IMR-90 (cell line): ENCODE measurements around the gene RNF138. TPM values are rescaled to one million over a fixed set of nuclear protein-coding genes. Genes with fewer than 3 reads are reported as not detected.

Experiments used
- ATAC-seq: fragments of 200-7000 bp; cut with Tn5 transposase; 2 replicates; pipeline ENCODE4 v1.9.1; 2020; ENCODE audit warnings: low read depth, mild to moderate bottlenecking, moderate library complexity
- BruUV-seq: library from RNA; stranded (reverse); fragments of 400-500 nt; replicated peaks from 2 replicates; lab custom pipeline; 2021; lab: Mats Ljungman, UMichigan
- CTCF ChIA-PET: fragments of 300-600 bp; formaldehyde crosslinking; extraction: SDS; loops from one replicate; lab custom pipeline; 2021; ENCODE audit warnings: antibody characterized with exemption; lab: Yijun Ruan, JAX
- POLR2A ChIA-PET: fragments of 300-600 bp; sonication (Branson Sonifier 250); formaldehyde crosslinking; loops from one replicate; lab custom pipeline; 2022; ENCODE audit warnings: antibody characterized with exemption; ENCODE audit not compliant: unreplicated experiment; lab: Charles Lee
- DNase-seq: peaks from one replicate; pipeline ENCODE4 v3.0.0; 2013
- H2AFZ ChIP-seq: replicated peaks from 2 replicates; pipeline ENCODE3; 2013; ENCODE audit warnings: low read length, mild to moderate bottlenecking; ENCODE audit not compliant: poor library complexity
- H2AK5ac ChIP-seq: 2 replicates; pipeline ENCODE4 v1.6.1; 2013; ENCODE audit warnings: low read depth, low read length, inconsistent platforms
- H2AK9ac ChIP-seq: replicated peaks from 2 replicates; pipeline ENCODE3; 2013; ENCODE audit warnings: mild to moderate bottlenecking, low read depth, low read length, moderate library complexity; ENCODE audit not compliant: poor library complexity
- H2BK120ac ChIP-seq: 2 replicates; pipeline ENCODE4 v1.6.1; 2013; ENCODE audit warnings: low read depth, low read length, inconsistent platforms
- H2BK15ac ChIP-seq: 3 replicates; pipeline ENCODE4 v1.6.1; 2013; ENCODE audit warnings: low read depth, low read length, inconsistent platforms
- H2BK20ac ChIP-seq: 2 replicates; pipeline ENCODE4 v1.6.1; 2013; ENCODE audit warnings: low read depth, mild to moderate bottlenecking, inconsistent platforms, low read length, moderate library complexity
- H2BK5ac ChIP-seq: 2 replicates; pipeline ENCODE4 v1.6.1; 2013; ENCODE audit warnings: mild to moderate bottlenecking, low read depth, low read length, inconsistent platforms; ENCODE audit not compliant: poor library complexity, severe bottlenecking
- H3K14ac ChIP-seq: replicated peaks from 2 replicates; pipeline ENCODE4 v1.6.1; 2013; ENCODE audit warnings: low read depth, low read length, inconsistent platforms
- H3K18ac ChIP-seq: 2 replicates; pipeline ENCODE4 v1.6.1; 2013; ENCODE audit warnings: low read depth, low read length, control low read depth
- H3K23ac ChIP-seq: 2 replicates; pipeline ENCODE4 v1.6.1; 2013; ENCODE audit warnings: low read depth, low read length, inconsistent platforms
- H3K27ac ChIP-seq: 2 replicates; pipeline ENCODE4 v1.5.1; 2013; ENCODE audit warnings: mild to moderate bottlenecking, control low read depth, low read length; ENCODE audit not compliant: insufficient read depth
- H3K27me3 ChIP-seq: 2 replicates; pipeline ENCODE4 v1.6.1; 2013; ENCODE audit warnings: low read length; ENCODE audit not compliant: control insufficient read depth, insufficient read depth
- H3K36me3 ChIP-seq: 2 replicates; pipeline ENCODE4 v1.6.1; 2013; ENCODE audit warnings: low read length, mixed read lengths; ENCODE audit not compliant: control insufficient read depth, insufficient read depth
- H3K4ac ChIP-seq: 2 replicates; pipeline ENCODE4 v1.6.1; 2013; ENCODE audit warnings: low read depth, low read length, inconsistent platforms
- H3K4me1 ChIP-seq: 2 replicates; pipeline ENCODE4 v1.6.1; 2013; ENCODE audit warnings: low read length, mixed read lengths; ENCODE audit not compliant: control insufficient read depth, insufficient read depth
- H3K4me2 ChIP-seq: 2 replicates; pipeline ENCODE4 v1.6.1; 2013; ENCODE audit warnings: low read depth, mild to moderate bottlenecking, control low read depth, low read length, moderate library complexity
- H3K4me3 ChIP-seq: 2 replicates; pipeline ENCODE4 v1.5.1; 2013; ENCODE audit warnings: low read depth, mild to moderate bottlenecking, control low read depth, low read length, moderate library complexity; ENCODE audit not compliant: insufficient read depth
- H3K56ac ChIP-seq: 2 replicates; pipeline ENCODE4 v1.6.1; 2013; ENCODE audit warnings: low read length, inconsistent platforms; ENCODE audit not compliant: insufficient read depth; ENCODE audit errors: extremely low read depth
- H3K79me1 ChIP-seq, 2 experiments: 2 replicates each; pipeline ENCODE4 v1.6.1; 2013; ENCODE audit warnings: low read length in 2 of 2, inconsistent platforms in 1 of 2, low read depth in 1 of 2
- H3K9ac ChIP-seq: 2 replicates; pipeline ENCODE4 v1.6.1; 2013; ENCODE audit warnings: low read depth, low read length, control low read depth
- H3K9me1 ChIP-seq: 2 replicates; pipeline ENCODE4 v1.6.1; 2013; ENCODE audit warnings: low read length, inconsistent platforms; ENCODE audit not compliant: insufficient read depth
- H3K9me3 ChIP-seq: 2 replicates; pipeline ENCODE4 v1.6.1; 2013; ENCODE audit warnings: low read length; ENCODE audit not compliant: control insufficient read depth, insufficient read depth
- H4K20me1 ChIP-seq: 2 replicates; pipeline ENCODE4 v1.6.1; 2013; ENCODE audit warnings: low read length, inconsistent platforms; ENCODE audit not compliant: insufficient read depth
- H4K5ac ChIP-seq: 2 replicates; pipeline ENCODE4 v1.6.1; 2013; ENCODE audit warnings: mild to moderate bottlenecking, low read depth, low read length, control low read depth
- H4K8ac ChIP-seq, 2 experiments: 2 replicates each; pipeline ENCODE4 v1.6.1; 2013; ENCODE audit warnings: low read depth in 2 of 2, low read length in 2 of 2, control low read depth in 1 of 2, inconsistent platforms in 1 of 2
- H4K91ac ChIP-seq: 2 replicates; pipeline ENCODE4 v1.6.1; 2013; ENCODE audit warnings: low read depth, low read length, inconsistent platforms; ENCODE audit not compliant: insufficient read depth
- BHLHE40 ChIP-seq: fragments of 150-350 bp; IDR thresholded peaks from 2 replicates; pipeline ENCODE4 v1.6.1; 2016; ENCODE audit warnings: mild to moderate bottlenecking, low read depth, low read length
- CEBPB ChIP-seq: IDR thresholded peaks from 2 replicates; pipeline ENCODE4 v1.6.1; 2012; ENCODE audit warnings: low read depth, low read length, improper control_type of control experiment
- CHD1 ChIP-seq: IDR thresholded peaks from 2 replicates; pipeline ENCODE4 v1.6.1; 2012; ENCODE audit warnings: low read depth, low read length, improper control_type of control experiment
- CTCF ChIP-seq: conservative IDR thresholded peaks from 2 replicates; pipeline ENCODE4 v1.5.1; 2012; ENCODE audit warnings: mild to moderate bottlenecking, low read depth, low read length, improper control_type of control experiment
- ELK1 ChIP-seq: fragments of 150-350 bp; IDR thresholded peaks from 2 replicates; pipeline ENCODE4 v1.6.1; 2016; ENCODE audit warnings: low read depth, mild to moderate bottlenecking, low read length, moderate library complexity, borderline replicate concordance
- FOS ChIP-seq: fragments of 150-350 bp; IDR thresholded peaks from 2 replicates; pipeline ENCODE4 v1.6.1; 2016; ENCODE audit warnings: low read depth, low read length
- MAFK ChIP-seq: IDR thresholded peaks from 2 replicates; pipeline ENCODE4 v1.6.1; 2012; ENCODE audit warnings: low read depth, low read length, improper control_type of control experiment
- MAZ ChIP-seq: IDR thresholded peaks from 2 replicates; pipeline ENCODE4 v1.6.1; 2012; ENCODE audit warnings: low read depth, mild to moderate bottlenecking, low read length, improper control_type of control experiment, moderate library complexity, borderline replicate concordance
- NFE2L2 ChIP-seq: fragments of 150-350 bp; IDR thresholded peaks from 2 replicates; pipeline ENCODE4 v1.6.1; 2016; ENCODE audit warnings: low read depth, mild to moderate bottlenecking, low read length
- RAD21 ChIP-seq: IDR thresholded peaks from 2 replicates; pipeline ENCODE4 v1.6.1; 2012; ENCODE audit warnings: low read length, improper control_type of control experiment
- RCOR1 ChIP-seq: IDR thresholded peaks from 2 replicates; pipeline ENCODE4 v1.6.1; 2012; ENCODE audit warnings: mild to moderate bottlenecking, low read length, improper control_type of control experiment; ENCODE audit not compliant: insufficient replicate concordance
- WGBS, 2 experiments: methylation state at CpG; one replicate each; pipeline versions ENCODE4 v1.1.5 to v1.1.7; 2013; ENCODE audit warnings: missing lambda C conversion rate in 2 of 2; ENCODE audit not compliant: insufficient read length in 1 of 2; ENCODE audit errors: extremely low coverage in 2 of 2; 5-methylcytosine and 5-hydroxymethylcytosine counted together
- dilution Hi-C: fragments of 300-500 bp; cut with HindIII; formaldehyde crosslinking; loops from one replicate; pipeline ENCODE4 v1.14.3; 2018; ENCODE audit warnings: low sequenced_read_pairs; ENCODE audit not compliant: unreplicated experiment
- in situ Hi-C: fragments of 300-500 bp; cut with MboI; formaldehyde crosslinking; loops from 3 replicates; pipeline ENCODE4 v1.14.3; 2019; ENCODE audit warnings: low sequenced_read_pairs, inconsistent platforms, mixed read lengths
- intact Hi-C: fragments of 100-400 bp; cut with micrococcal nuclease; formaldehyde crosslinking; loops from 2 replicates; pipeline ENCODE4 v1.10.0; 2022
- polyA plus RNA-seq, 3 experiments: library from polyadenylated mRNA; depleted of rRNA; stranded (reverse); fragments of >200 nt; gene quantifications; 2 replicates each; pipeline ENCODE4 v1.2.3, GENCODE V29; 2012; ENCODE audit warnings: low replicate concordance in 1 of 3
- total RNA-seq: library from RNA; depleted of rRNA; stranded (reverse); fragments of >200 nt; gene quantifications from 2 replicates; pipeline ENCODE4 v1.2.3, GENCODE V29; 2012

RNF138 gene
- total and polyA plus RNA-seq, 2 of the 4 experiments (the other 2 are of a cell fraction): 18.1 to 36.0 TPM

GRCh38 chr18:32060026-32060425 lies 31.6 kb upstream of the RNF138 start:
- H3K9me3 ChIP-seq: no peaks in the 10 kb centered on the region
- H3K14ac ChIP-seq: no peak overlapping the region
- no TSS peak for BruUV-seq
- dilution Hi-C loops (no loop called here), in situ Hi-C loops (no loop called here), intact Hi-C loops (no loop called here)
- H3K18ac ChIP-seq: no peak overlapping the region
- no peak for ATAC-seq
- no peak overlapping the region for H2AK9ac ChIP-seq
- POLR2A ChIA-PET: interaction anchor here (0.6 kb wide), 1 partner anchor 32 kb away, joined by 3 read pairs; the partner anchor contains the start of gene RNF138
- no peak overlapping the region for H4K91ac ChIP-seq
- DNase-seq: no peak
- H3K27ac ChIP-seq: no peak overlapping the region
- no CpG with 5 or more reads among the region's 2 CpGs for WGBS, 2 experiments
- H2BK20ac ChIP-seq: no peak overlapping the region
- H3K4me1 ChIP-seq: no peaks in the 10 kb centered on the region
- H3K4me3 ChIP-seq: no peak overlapping the region
- no peak overlapping the region for H3K9ac ChIP-seq
- no peak overlapping the region for H3K4me2 ChIP-seq
- no peak overlapping the region for H2AFZ ChIP-seq
- H3K4ac ChIP-seq: no peak overlapping the region
- no peaks in the 10 kb centered on the region for H3K79me1 ChIP-seq
- TF ChIP-seq NFE2L2 (no peak), CEBPB (no peak), RCOR1 (no peak), MAFK (no peak), ELK1 (no peak), CHD1 (no peak), CTCF (no peak), BHLHE40 (no peak), FOS (no peak), RAD21 (no peak), MAZ (no peak)
- H2BK5ac ChIP-seq: no peak overlapping the region
- no peaks in the 10 kb centered on the region for H4K20me1 ChIP-seq
- H2BK15ac ChIP-seq: no peak overlapping the region
- no peak overlapping the region for H2AK5ac ChIP-seq
- H3K9me1 ChIP-seq: no peaks in the 10 kb centered on the region
- H3K23ac ChIP-seq: no peak overlapping the region
- no peaks in the 10 kb centered on the region for H3K27me3 ChIP-seq
- no peak overlapping the region for H4K8ac ChIP-seq
- CTCF ChIA-PET: no interaction called here
- H3K56ac ChIP-seq: no peak overlapping the region
- no peaks in the 10 kb centered on the region for H3K36me3 ChIP-seq
- H2BK120ac ChIP-seq: no peak overlapping the region
- H4K5ac ChIP-seq: no peak overlapping the region
